Heart left ventricle (tissue), 13 donors: ENCODE results near the gene CASQ2.

ENCODE experiments used
- CTCF ChIP-seq, 12 donors: fragments of 200-600 bp; sonication (generic) in 4 of 12; IDR thresholded peaks; one replicate each; pipeline versions ENCODE4 v1.5.0 to v1.8.0; 2018 to 2022; ENCODE audit warnings: antibody characterized with exemption in 12 of 12, mild to moderate bottlenecking in 5 of 12
- POLR2A ChIP-seq, 2 donors: fragments of 450-650 bp; IDR thresholded peaks; one replicate each; pipeline ENCODE4 v1.6.1; 2017; ENCODE audit warnings: antibody characterized with exemption in 2 of 2, mild to moderate bottlenecking in 2 of 2, moderate library complexity in 2 of 2
- donor health status: ischemic (EF 13 %, LVEDD 7.1; RV severe dilation, severe dysfunction).
- donor health status: DM: no; HTN: yes; CAD: no.
- donor health status: DM: no; HTN: no; CAD: no.
- donor health status: ischemic (EF 25% LVEDD 6.9; RV normal size, moderate dysfunction).
- donor health status: ischemic (EF 25% LVEDD 5.7; RV mildly dilated, moderate dysfunction).
- donor health status: ischemic (EF 35%, LVEDD 5.7; RV mildly dilated, moderate dysfunction).
- donor health status: nonischemic (EF 11% LVEDD 7.7; RV severe dilation, severe dysfunction).
- donor health status: DM: yes; HTN: yes; CAD: no.
- donor health status: PGD.
- donor health status: ischemic (EF 29% LVEDD 5.4; RV normal size, mild dysfunction).
- donor health status: nonischemic (EF 23%, LVEDD 6.1; RV moderate dilation, normal function).

- TF ChIP-seq CTCF (IDR thresholded peaks at IDR 0.05) (no peak), POLR2A (IDR thresholded peaks at IDR 0.05) (no peak)
These were observed 117.1 kb downstream of the CASQ2 start for GRCh38 chr1:115651391-115651790.
